ENCODE data around the gene XRCC5.

- TF ChIP-seq, protein P1, sequence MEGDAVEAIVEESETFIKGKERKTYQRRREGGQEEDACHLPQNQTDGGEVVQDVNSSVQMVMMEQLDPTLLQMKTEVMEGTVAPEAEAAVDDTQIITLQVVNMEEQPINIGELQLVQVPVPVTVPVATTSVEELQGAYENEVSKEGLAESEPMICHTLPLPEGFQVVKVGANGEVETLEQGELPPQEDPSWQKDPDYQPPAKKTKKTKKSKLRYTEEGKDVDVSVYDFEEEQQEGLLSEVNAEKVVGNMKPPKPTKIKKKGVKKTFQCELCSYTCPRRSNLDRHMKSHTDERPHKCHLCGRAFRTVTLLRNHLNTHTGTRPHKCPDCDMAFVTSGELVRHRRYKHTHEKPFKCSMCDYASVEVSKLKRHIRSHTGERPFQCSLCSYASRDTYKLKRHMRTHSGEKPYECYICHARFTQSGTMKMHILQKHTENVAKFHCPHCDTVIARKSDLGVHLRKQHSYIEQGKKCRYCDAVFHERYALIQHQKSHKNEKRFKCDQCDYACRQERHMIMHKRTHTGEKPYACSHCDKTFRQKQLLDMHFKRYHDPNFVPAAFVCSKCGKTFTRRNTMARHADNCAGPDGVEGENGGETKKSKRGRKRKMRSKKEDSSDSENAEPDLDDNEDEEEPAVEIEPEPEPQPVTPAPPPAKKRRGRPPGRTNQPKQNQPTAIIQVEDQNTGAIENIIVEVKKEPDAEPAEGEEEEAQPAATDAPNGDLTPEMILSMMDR (conservative IDR thresholded peaks at IDR 0.05; ENCODE audit: low read depth, low read length), result no peak
- no peak for TF ChIP-seq EZH2 (IDR thresholded peaks at IDR 0.05; ENCODE audit: borderline replicate concordance, low read depth, low read length, poor library complexity, severe bottlenecking)
Measured at GRCh38 chr2:216126943-216127342, 17.8 kb downstream of the XRCC5 start.
